Cerebellar cortex (tissue), 1 donor: ENCODE results near the gene PTGER2.
A peak's percentile ranks its signal among the peaks of the same experiment; 100 is the strongest.

Source experiments
- DNase-seq: peaks from one replicate; pipeline ENCODE4 v3.0.0-alpha.2; 2015; ENCODE audit warnings: low spot score

PTGER2 gene, protein sequence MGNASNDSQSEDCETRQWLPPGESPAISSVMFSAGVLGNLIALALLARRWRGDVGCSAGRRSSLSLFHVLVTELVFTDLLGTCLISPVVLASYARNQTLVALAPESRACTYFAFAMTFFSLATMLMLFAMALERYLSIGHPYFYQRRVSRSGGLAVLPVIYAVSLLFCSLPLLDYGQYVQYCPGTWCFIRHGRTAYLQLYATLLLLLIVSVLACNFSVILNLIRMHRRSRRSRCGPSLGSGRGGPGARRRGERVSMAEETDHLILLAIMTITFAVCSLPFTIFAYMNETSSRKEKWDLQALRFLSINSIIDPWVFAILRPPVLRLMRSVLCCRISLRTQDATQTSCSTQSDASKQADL

DNA sequence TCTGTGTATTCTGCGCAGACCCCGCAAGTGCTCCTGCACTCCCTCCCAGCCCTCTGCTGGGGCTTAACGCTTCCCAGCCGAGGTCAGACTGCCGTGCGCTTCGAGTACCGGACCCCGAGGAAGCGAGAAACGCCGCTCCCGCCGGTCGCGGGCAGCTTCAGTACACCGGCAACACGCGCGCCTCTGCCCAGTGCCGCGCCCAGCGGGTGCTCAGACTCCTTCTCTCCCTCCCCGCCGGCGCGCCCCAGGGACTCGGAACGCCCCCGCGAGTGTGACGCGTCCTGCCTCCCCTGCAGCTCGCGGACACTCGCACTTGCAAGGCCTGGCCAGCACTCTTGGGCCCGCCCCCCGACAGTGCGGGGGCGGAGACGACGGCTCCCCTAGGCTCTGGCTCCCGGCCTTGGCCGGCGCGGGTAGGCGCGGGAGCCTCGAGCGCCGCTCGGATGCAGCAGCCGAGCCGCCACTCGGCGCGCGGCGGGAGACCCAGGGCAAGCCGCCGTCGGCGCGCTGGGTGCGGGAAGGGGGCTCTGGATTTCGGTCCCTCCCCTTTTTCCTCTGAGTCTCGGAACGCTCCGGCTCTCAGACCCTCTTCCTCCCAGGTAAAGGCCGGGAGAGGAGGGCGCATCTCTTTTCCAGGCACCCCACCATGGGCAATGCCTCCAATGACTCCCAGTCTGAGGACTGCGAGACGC lies at the start of gene PTGER2:
PTGER2 (plus strand) TSS at position 410 of the 692 bp plus-strand sequence; CDS start at position 647, 237 bp downstream.
- DNase-seq, result peak; percentile 4

DNA sequence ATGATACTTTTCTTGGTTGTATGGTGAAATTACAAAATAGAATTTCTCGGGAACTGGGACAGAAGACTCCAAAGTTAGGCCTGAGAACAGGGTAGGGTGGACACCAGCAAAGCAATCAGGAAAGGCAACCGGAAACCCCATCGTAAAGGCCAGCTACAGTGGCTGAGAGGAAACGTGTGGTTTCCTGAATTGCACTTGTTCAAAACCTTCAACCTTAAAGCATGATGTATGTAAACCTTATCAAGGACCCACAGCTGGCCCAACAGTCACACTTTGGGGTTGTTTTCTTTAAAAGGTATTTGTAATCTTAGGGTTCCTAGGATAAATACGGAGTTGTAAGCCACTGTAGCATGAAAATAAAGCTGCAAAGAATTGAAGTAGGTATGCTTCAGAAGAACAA lies 48.9 kb upstream of the PTGER2 start:
- no peak for DNase-seq

- no peak for DNase-seq
These were observed 47.9 kb upstream of the PTGER2 start for GRCh38 chr14:52266179-52266578.

DNA sequence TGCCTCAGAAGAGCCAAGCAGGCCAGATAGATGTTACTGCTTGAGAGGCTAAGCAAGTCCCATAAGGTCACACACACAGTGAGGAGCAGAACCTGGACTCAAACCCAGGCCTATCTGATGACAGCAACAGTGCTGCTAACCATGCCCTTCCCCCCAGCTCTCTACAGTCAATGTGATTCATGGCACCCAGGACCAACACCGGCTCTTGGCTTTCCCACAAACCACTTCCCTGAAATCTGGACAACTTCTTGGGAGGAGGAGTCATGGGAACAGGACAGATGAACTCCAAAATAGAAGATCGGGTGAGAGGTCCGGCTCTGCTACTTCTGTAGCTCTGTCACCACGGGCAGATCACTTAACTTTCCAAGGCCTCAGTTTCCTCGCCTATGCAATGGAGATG lies 47.3 kb upstream of the PTGER2 start:
- no peak for DNase-seq

DNA sequence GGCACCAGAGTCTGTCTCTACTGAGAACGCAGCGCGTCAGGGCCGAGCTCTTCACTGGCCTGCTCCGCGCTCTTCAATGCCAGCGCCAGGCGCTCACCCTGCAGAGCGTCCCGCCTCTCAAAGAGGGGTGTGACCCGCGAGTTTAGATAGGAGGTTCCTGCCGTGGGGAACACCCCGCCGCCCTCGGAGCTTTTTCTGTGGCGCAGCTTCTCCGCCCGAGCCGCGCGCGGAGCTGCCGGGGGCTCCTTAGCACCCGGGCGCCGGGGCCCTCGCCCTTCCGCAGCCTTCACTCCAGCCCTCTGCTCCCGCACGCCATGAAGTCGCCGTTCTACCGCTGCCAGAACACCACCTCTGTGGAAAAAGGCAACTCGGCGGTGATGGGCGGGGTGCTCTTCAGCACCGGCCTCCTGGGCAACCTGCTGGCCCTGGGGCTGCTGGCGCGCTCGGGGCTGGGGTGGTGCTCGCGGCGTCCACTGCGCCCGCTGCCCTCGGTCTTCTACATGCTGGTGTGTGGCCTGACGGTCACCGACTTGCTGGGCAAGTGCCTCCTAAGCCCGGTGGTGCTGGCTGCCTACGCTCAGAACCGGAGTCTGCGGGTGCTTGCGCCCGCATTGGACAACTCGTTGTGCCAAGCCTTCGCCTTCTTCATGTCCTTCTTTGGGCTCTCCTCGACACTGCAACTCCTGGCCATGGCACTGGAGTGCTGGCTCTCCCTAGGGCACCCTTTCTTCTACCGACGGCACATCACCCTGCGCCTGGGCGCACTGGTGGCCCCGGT lies 46.4 kb upstream of the PTGER2 start, which contains the start of gene PTGDR:
PTGDR (plus strand) TSS at position 198 of the 778 bp plus-strand sequence; CDS start at position 315, 117 bp downstream.
- DNase-seq, result no peak

DNA sequence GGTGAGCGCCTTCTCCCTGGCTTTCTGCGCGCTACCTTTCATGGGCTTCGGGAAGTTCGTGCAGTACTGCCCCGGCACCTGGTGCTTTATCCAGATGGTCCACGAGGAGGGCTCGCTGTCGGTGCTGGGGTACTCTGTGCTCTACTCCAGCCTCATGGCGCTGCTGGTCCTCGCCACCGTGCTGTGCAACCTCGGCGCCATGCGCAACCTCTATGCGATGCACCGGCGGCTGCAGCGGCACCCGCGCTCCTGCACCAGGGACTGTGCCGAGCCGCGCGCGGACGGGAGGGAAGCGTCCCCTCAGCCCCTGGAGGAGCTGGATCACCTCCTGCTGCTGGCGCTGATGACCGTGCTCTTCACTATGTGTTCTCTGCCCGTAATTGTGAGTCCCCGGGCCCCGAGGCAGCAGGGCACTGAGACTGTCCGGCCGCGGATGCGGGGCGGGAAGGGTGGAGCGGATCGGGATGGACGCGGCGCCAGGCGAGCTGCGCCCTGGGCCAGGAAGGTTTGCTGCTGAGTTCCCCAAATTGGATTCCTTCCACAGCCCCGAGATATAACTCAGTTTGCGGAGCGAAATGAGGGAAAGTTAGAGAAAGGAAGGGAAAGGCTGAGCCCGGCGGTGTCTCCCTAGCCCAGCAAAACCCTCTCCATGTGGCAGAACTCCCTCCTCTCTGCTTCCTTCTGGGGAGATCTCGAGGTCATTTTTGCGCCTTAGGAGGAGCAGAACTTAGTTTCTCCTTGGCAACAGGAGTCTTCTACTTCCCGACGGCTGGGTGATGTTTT lies 45.6 kb upstream of the PTGER2 start:
- no peak for DNase-seq

DNA sequence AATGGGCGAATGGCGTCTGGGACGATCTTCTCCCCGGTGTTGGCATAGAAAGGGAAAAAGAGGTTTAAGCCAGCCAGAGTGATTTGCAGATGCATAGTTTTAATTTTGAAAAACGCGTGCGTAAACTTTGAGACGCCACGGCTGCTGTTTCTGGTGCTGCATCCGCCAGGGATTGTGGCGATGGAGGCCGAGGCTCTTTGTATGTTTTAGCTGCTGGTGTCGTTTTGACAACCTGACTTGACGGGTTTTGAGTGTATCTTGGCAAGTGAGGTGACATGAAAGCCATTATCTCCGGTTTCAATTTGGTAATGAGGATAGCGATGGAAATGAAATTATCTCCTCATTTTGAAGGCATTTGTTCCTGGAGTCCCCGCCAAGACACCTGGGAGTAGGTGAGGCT lies 45.0 kb upstream of the PTGER2 start:
- DNase-seq, result no peak

DNA sequence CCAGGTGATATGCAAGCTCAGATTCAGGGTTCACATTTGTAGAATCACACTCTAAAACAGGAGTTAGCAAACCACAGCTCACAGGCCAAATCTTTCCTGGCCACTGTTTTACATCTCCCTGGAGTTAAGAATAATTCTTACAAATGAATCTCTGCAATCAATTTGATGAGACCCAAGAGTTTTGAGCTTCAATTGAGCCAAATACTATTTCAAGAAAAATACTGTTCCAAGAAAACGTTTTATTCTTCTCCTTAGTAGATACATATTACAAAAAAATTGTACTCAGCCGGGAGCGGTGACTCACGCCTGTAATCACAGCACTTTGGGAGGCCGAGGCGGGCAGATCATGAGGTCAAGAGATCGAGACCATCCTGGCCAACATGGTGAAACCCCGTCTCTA lies 44.1 kb upstream of the PTGER2 start:
- DNase-seq, result no peak

DNA sequence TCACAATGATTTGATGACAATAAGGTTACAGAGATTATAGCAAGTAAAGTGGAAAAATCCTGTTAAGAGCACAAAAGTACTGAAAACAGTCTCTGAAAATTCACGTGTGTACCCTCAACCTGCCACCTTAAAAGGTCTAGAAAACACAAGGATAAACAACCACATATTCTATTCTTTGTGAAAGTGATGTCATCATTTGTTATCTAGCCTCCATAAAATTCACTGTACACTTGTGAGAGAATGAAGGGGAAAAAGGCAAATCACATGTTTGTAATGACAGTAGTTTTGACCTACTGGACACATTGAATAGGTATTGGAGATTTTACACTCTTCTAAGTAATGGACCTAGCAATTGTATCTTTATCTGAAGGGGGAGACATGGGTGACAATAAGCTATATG lies 42.6 kb upstream of the PTGER2 start:
- DNase-seq, result no peak

GRCh38 chr14:52272375-52272774 lies 41.7 kb upstream of the PTGER2 start:
- peak; percentile 14 for DNase-seq

DNA sequence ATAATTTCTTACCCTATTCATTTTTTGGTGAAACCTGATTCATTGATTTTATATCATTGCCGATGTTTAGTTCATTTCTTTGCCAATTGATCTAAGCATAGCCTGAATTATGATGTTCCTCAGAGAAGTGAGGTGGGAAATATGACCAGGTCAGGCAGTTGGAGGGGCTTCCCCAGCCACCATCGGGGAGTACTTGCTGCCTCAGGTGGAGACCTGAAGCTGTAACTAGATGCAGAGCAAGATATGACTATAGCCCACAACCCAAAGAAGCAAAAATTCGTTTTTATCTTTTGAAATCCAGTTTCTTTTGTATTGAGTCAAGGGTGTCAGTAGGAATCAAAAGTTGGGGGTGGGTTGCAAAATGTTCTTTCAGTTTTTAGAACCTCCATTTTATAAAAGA lies 38.7 kb upstream of the PTGER2 start:
- DNase-seq, result no peak

DNA sequence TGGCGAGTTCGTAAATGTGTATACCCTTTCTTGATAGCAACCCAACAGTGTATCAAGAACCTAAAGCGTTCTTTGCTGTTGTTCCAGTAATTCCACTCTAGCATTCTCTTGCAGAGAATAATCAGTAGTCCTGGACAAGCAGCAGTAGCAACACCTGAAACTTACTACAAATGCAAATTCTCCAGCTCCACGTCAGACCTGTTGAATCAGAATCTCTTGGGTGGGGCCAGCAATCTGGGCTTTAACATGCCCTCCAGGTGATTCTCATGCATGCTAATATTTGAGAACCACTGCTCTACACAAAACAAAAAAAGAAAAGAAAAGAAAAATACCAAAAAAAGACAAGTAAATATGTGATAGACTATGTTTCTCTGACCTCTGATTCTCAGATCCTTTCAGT lies 36.6 kb upstream of the PTGER2 start:
- DNase-seq, result no peak

DNA sequence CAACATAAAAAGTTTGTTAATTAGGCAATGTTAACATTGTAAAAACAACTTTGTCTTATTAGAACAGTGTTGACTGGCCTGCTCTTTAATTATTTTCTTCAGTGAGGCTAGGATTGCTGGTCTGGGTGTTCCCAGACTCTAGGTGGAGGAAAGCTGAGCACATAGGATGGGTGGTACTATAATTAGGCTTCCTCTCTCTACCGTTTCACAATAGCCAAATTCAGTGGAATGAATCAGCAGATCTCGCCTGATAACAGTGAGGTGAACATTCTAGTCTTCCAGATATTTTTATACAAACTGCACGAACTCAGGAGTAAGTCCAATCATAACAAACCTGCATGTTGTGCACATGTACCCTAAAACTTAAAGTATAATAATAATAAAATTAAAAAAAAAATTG lies 34.7 kb upstream of the PTGER2 start:
- no peak for DNase-seq

GRCh38 chr14:52283099-52283498 lies 31.0 kb upstream of the PTGER2 start:
- no peak for DNase-seq

DNA sequence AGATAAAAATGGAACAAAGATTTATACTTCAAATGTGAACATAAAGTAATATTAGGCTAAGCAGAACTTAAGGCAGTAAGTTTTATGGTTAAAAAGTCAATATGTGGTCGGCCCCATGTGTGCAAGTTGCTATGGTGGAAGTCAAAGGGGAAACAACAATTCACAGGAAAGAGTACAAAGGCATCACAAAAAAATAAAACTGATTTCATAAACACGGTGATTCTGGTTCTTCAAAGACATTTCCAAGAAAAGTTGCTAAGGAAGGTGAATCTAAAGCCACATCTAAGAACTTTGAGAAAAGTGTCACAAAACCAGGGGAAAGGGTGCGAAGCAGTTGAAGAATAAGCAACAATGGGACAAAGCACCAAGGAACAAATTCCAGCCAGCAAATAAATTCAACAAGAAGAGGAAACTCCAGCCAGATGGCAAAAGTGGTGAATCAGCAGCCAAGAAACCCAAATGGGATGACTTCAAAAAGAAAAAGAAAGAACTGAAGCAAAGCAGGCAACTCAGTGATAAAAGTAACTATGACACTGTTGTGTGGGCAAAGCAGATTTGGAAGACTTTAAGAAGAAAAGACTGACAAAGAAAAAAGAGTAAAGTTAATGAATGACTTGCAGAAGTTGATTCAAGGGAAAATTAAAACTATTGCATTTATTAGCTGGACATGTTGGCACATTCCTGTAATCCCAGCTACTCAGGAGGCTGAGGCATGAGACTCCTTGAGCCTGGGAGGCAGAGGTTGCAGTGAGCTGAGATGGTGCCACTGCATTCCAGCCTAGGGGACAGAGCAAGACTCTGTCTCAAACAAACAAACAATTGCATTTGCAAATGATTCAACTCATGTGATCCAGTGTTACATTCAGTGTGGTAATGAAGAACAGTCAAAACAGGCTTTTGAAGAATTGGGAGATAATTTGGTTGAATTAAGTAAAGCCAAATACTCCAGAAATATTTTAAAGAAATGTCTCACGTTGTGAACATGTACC lies 27.2 kb upstream of the PTGER2 start:
- DNase-seq, result no peak

GRCh38 chr14:52296378-52296777 lies 17.7 kb upstream of the PTGER2 start:
- DNase-seq, result no peak

DNA sequence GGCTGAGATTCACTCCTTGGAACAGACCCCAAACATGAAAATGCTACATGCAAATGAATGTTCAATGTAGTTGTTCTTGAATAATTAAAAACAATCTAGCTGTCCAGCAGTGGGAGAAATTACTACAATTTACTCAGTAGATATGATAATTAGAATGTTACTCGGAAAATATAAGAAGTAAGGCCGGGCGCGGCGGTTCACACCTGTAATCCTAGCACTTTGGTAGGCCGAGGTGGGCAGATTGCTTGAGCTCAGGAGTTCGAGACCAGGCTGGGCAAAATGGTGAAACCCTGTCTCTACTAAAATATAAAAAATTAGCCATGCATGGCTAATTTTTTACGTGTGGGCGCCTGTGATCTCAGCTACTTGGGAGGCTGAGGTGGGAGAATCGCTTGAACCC lies 15.3 kb upstream of the PTGER2 start:
- no peak for DNase-seq

DNA sequence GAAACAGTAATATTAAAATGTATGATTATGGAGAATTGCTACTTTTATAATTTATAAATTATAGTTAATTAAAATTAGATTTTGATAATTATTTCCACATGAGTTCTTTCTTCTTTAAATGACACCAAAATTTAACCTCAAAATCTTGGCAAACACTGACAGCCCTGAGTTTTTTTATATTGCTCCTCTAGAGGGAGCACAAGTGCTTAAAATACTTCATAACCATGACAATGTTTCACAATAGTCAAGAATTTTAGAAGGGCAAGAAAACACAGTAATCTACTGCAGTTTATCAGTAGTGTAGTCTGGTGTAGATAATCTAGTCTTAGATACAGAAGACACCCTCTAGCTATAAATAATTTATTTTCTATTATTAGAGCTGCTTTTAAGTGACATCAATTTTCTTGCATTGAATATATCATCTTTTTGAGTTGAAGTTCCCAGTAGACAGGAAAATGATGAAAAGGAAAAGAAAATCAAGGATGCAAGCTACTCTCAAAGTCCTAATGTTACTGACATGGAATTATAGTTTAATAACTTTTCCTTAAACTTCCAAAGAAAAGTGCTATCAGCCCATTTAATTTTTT lies 14.3 kb upstream of the PTGER2 start:
- DNase-seq, result peak; percentile 54

GRCh38 chr14:52303236-52303635 lies 10.9 kb upstream of the PTGER2 start:
- DNase-seq, result no peak

- DNase-seq, result no peak
These were observed 9.7 kb upstream of the PTGER2 start for GRCh38 chr14:52304248-52304904.
